ENCODE results near the gene SUPT6H. TPM values are rescaled to one million over a fixed set of nuclear protein-coding genes. Genes with fewer than 3 reads are reported as not detected.

The SUPT6H gene
- total RNA-seq, 4 donors from 2014 or later, result 51.9 to 98.8 (median 63.1) TPM

DNA sequence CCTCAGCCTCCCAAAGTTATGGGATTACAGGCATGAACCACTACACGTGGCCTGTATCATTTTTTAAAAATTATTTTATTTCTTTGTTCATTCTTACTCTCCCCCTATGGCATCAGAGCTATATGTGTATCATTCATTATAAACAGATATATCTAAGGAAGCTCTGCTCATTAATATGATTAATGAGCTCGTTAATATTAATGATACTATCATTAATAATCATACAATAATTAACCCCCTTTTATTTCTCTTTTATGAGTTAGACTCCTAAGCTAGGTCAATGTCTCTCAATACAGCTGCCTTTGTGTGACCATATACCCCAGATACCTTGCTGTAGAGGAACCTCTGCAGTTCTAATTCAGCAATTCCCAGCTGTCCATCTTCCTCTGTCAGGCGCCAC, 43.5 kb upstream of the SUPT6H start:
- TF ChIP-seq, protein P1, sequence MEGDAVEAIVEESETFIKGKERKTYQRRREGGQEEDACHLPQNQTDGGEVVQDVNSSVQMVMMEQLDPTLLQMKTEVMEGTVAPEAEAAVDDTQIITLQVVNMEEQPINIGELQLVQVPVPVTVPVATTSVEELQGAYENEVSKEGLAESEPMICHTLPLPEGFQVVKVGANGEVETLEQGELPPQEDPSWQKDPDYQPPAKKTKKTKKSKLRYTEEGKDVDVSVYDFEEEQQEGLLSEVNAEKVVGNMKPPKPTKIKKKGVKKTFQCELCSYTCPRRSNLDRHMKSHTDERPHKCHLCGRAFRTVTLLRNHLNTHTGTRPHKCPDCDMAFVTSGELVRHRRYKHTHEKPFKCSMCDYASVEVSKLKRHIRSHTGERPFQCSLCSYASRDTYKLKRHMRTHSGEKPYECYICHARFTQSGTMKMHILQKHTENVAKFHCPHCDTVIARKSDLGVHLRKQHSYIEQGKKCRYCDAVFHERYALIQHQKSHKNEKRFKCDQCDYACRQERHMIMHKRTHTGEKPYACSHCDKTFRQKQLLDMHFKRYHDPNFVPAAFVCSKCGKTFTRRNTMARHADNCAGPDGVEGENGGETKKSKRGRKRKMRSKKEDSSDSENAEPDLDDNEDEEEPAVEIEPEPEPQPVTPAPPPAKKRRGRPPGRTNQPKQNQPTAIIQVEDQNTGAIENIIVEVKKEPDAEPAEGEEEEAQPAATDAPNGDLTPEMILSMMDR (IDR thresholded peaks at IDR 0.05), result no peak
- no peak for DNase-seq (ENCODE audit: low spot score)
- ATAC-seq (ENCODE audit: low FRiP score), result no peak

DNA sequence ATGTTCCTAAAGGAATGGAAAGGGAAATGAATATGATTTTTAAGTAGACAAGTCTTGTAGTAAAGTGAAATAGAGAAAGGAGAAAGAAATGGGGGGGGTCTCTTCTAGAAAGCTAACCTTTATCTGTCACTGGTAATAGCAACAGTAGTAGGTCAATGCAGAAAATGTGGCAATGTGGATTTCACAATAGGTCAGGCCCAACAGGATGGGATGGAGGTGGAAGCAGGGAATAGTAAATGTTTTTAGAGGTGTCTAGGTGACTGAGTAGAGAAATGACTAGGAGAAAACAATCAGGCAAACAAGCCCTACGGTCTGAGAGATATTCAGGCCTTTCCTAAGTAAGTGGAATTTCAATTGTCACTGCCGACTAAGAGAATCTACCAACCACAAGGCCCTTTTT, 42.0 kb upstream of the SUPT6H start:
- TF ChIP-seq, protein P1 (IDR thresholded peaks at IDR 0.05), result no peak
- no peak for ATAC-seq (ENCODE audit: low FRiP score)
- no peak for DNase-seq (ENCODE audit: low spot score)

DNA sequence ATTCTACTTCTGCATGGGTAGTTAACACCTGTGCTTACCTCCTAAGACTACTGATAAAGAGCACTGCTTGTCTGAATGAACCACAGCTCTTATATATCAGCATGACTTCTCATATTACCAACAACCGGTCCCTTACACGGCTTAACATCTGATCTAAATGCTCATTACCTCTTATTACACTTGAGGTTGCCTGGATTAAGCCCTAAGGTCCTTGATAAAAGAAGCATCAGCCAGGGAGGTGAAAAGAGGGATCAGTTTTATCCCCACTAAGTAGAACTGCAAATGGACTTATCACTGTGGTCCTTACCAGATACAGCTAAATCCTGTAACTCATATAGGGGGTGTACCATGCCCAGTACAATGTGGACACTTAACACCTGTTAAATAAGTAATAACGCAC, 39.8 kb upstream of the SUPT6H start:
- ATAC-seq (ENCODE audit: low FRiP score), result no peak
- no peak for DNase-seq (ENCODE audit: low spot score)
- TF ChIP-seq, protein P1 (IDR thresholded peaks at IDR 0.05), result no peak

DNA sequence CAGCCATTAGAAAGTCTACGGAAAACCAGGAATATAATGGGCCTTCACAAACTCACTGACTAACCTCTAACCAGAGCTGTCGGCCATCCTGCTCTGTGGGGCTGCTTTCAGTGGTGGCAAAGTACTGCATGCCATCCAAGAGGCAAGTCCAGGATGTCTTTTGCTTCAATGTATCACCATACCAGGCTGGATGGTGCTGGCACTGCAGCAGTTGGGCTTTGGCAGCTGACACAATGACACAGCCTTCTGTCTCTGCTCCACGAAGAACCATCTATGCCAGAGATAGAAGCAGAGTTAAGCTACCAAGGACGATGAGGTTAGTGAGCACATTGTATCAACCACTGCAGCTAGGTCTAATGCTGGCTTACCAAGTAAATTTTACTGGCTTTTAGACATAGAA, 38.3 kb upstream of the SUPT6H start:
- TF ChIP-seq, protein P1 (IDR thresholded peaks at IDR 0.05), result no peak
- ATAC-seq (ENCODE audit: low FRiP score) (no peak), DNase-seq (ENCODE audit: low spot score) (no peak)

DNA sequence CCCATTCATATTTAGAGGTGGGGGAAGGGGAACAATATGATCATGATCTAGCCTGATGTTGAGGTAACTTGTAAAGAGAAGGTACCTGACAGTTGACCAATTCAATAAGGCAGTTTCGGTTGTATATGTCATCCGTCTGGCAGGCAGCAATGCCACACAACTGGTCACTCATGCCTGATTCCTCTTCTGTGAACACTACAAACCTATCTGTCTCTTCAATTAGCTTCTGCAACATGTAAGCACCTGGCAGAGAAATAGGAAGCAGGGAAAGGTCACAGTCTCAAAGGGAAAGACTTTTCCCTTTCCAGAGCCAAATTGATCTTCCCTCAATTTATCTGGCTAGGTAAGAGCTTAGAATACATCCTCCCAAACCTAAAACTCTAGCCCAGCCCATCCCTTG, 37.9 kb upstream of the SUPT6H start:
- no peak for DNase-seq (ENCODE audit: low spot score)
- ATAC-seq (ENCODE audit: low FRiP score), result no peak
- TF ChIP-seq, protein P1 (IDR thresholded peaks at IDR 0.05), result no peak

DNA sequence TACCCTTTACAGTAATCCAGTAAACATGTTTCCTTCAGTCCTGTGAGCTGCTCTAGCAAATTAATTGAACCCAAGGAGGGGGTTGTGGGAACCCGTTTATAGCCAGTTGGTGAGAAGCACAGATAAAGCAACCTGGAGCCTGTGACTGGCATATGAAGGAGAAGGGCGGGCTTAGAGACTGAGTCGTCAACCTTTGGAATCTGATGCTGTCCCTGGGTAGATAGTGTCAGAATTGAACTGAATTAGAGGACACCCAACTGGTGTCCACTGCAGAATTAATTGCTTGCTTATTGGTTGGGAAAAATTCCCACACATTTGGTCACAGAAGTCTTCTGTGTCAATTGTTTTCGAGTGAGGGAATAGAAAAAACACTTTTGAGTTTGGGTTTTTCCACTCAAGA, 35.2 kb upstream of the SUPT6H start:
- TF ChIP-seq, protein P1 (IDR thresholded peaks at IDR 0.05), result no peak
- DNase-seq (ENCODE audit: low spot score) (no peak), ATAC-seq (ENCODE audit: low FRiP score) (no peak)

DNA sequence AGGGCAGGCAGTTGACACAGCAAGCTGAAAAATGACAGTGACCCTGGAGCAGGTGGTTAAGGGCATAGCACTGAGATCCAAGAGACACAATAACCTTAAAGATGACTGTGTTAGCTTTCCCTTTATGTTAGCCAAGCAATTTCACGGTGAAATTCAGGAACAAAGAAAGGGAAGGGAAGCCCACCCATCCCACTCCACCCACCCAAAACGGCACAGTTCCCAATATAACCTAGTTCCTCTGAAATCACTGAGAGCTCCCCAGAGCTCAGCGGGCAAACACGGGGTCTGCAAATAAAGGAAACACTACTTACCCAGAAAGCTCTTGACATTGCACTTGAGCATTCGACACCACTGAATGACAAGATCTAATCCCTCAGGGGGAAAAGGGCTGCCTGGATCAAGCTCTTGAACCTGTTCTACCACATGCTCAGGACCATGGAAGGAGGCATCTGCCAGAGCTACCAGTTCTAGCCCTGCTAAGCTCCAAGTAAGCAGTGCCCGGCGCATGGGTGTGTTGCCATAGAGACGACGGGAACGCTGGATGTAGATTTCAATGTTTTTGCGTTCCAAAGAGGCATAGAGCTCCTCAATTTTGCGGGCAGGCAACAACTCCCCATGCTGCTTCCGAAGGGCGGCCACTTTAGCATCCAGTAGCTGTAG, 27.7 kb upstream of the SUPT6H start:
- TF ChIP-seq, protein P1 (IDR thresholded peaks at IDR 0.05), result no peak
- no peak for ATAC-seq (ENCODE audit: low FRiP score)
- no peak for DNase-seq (ENCODE audit: low spot score)
